ENCODE measurements around the gene SLC17A4.

The SLC17A4 gene

DNA sequence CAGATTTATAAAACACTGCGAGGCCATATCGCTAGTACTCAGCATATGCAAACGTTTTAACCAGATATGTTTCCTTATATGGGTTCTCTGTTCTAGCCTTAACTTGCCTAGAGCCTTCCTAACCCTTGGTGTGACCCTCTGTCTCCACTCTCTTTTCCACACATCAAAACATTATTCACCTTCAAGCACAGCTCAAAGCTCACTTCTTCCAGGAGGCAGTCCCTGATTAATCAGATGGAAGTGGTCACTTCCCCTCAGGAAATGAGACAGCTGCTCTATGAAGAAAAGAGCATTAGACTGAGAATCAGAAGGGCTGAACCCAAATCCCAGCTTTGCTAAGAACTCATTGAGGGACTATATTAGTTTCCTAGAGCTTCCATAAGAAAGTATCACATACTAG is 39.8 kb upstream of the SLC17A4 start:
- TF ChIP-seq, protein P1, sequence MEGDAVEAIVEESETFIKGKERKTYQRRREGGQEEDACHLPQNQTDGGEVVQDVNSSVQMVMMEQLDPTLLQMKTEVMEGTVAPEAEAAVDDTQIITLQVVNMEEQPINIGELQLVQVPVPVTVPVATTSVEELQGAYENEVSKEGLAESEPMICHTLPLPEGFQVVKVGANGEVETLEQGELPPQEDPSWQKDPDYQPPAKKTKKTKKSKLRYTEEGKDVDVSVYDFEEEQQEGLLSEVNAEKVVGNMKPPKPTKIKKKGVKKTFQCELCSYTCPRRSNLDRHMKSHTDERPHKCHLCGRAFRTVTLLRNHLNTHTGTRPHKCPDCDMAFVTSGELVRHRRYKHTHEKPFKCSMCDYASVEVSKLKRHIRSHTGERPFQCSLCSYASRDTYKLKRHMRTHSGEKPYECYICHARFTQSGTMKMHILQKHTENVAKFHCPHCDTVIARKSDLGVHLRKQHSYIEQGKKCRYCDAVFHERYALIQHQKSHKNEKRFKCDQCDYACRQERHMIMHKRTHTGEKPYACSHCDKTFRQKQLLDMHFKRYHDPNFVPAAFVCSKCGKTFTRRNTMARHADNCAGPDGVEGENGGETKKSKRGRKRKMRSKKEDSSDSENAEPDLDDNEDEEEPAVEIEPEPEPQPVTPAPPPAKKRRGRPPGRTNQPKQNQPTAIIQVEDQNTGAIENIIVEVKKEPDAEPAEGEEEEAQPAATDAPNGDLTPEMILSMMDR (IDR thresholded peaks at IDR 0.05; ENCODE audit: low read depth, low read length, missing control alignments), result no peak
- Histone ChIP-seq H3K27me3 (replicated peaks) (no peaks in the 10 kb centered on the region), H3K4me3 (ENCODE audit: low read depth, low read length) (no peak overlapping the region), H3K27ac (no peak overlapping the region), H3K36me3 (replicated peaks) (no peaks in the 10 kb centered on the region)
- in situ Hi-C loops (cut with HindIII; ENCODE audit: low pct_ligation_motif_present, low sequenced_read_pairs), result no loop called here
- no peak for DNase-seq

DNA sequence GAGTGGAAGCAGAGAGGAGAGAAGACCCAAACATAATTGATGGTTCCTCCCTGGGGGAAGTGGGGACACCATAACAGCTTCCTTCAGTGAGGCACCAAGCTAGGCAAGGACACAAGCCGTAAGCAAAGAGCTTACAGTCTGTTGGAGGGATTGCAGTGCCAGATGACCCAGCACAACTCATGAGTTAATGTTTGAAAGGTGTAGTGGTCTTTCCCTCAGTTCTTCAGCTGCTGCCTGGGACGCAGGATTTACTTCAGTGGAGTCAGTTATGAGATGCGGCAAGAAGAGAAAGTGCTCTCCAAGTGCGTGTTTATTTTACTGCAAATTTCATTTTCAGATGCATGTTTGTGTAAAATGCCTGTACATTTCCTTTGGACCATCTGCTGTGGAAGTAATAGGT is 38.7 kb upstream of the SLC17A4 start:
- Histone ChIP-seq H3K36me3 (replicated peaks) (no peaks in the 10 kb centered on the region), H3K27ac (no peak overlapping the region), H3K4me3 (ENCODE audit: low read depth, low read length) (no peak overlapping the region), H3K27me3 (replicated peaks) (no peaks in the 10 kb centered on the region)
- no peak for DNase-seq
- TF ChIP-seq, protein P1 (IDR thresholded peaks at IDR 0.05; ENCODE audit: low read depth, low read length, missing control alignments), result no peak
- in situ Hi-C loops (cut with HindIII; ENCODE audit: low pct_ligation_motif_present, low sequenced_read_pairs), result no loop called here

DNA sequence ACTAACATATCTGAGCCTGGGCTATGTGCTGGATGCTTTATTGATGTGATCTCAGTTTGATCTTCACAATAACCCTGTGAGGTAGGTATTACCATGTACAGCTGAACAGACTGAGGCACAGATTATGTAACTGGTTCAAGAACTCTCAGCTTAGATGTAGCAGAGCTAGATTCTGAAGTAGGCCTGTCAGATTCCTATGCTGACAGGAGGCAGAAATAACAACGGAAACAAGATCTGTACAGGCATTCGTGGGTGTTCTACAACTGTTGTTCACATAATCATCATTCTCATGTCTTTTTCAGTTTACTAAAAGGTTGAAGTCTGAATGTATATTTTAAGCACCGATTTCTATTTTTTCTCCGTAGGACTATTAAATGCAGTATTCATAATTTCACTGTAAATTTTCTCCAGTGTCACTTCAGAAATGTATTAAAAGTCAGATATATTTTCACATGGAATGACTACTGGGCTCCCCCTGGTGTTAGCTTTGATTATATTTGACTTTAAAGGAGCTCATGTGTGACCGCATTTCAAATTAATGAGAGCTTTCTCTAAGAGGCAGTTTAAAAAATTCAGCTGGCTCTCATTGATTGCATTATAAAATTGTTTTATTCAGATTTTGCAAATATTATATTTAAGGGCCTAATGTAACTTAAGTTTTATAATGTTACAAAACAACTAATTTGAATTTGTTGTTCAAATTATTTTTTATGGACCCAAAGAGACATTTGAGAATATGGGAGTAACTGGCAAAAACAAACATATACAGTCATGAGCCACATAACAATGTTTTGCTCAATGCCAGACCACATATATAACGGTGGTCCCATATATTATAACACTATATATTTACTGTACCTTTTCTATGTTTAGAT is 36.4 kb upstream of the SLC17A4 start:
- TF ChIP-seq, protein P1 (IDR thresholded peaks at IDR 0.05; ENCODE audit: low read depth, low read length, missing control alignments), result peak; percentile 54
- H3K4me3 ChIP-seq (ENCODE audit: low read depth, low read length), result no peak overlapping the region
- H3K27me3 ChIP-seq (replicated peaks), result no peaks in the 10 kb centered on the region
- in situ Hi-C loops (cut with HindIII; ENCODE audit: low pct_ligation_motif_present, low sequenced_read_pairs), result no loop called here
- DNase-seq, result peak; percentile 28
- no peaks in the 10 kb centered on the region for H3K36me3 ChIP-seq (replicated peaks)
- no peak overlapping the region for H3K27ac ChIP-seq

DNA sequence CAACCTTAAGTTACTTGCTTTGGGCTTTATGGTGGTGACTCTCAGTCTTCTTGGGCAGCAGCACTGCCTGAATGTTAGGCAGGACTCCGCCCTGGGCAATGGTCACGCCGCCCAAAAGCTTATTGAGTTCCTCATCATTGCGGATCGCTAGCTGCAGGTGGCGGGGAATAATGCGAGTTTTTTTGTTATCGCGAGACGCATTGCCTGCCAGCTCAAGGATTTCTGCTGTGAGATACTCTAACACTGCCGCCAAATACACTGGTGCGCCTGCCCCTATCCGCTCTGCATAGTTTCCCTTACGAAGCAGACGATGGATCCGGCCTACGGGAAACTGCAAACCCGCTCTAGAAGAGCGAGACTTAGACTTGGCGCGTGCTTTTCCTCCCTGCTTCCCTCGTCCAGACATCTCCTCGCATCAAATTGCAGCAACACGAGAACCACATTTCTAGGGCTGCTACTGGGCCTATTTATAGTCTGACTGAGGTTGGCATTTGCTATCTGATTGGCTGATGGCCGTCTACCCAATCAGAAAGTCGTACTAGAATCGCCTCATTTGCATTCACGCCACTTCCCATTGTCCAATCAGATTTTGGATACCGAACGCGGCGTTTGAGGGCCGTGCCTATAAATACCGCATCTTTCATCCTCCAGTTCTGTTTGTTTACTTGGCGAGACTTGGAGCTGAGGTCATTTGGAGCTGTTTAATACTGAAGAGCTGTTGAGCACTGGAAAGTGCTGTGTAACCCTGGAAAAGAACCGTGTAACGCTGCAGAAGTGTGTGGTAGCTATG is 28.2 kb upstream of the SLC17A4 start:
- TF ChIP-seq, protein P1 (IDR thresholded peaks at IDR 0.05; ENCODE audit: low read depth, low read length, missing control alignments), result no peak
- Histone ChIP-seq H3K4me3 (ENCODE audit: low read depth, low read length) (no peak overlapping the region), H3K27ac (no peak overlapping the region), H3K36me3 (replicated peaks) (no peaks in the 10 kb centered on the region), H3K27me3 (replicated peaks) (no peaks in the 10 kb centered on the region)
- DNase-seq, result no peak
- in situ Hi-C loops (cut with HindIII; ENCODE audit: low pct_ligation_motif_present, low sequenced_read_pairs), result no loop called here

DNA sequence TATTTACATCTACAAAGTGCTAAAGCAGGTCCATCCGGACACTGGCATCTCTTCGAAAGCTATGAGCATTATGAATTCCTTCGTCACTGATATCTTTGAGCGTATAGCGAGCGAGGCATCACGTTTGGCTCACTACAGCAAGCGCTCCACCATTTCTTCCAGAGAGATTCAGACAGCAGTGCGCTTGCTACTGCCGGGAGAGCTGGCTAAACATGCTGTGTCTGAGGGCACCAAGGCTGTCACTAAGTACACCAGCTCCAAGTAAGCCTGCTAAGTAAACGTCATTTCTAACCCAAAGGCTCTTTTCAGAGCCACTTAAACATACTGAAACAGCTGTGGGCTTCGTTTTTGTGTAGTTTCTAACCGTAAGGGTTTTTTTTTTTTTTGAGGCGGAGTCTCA is 27.5 kb upstream of the SLC17A4 start:
- TF ChIP-seq, protein P1 (IDR thresholded peaks at IDR 0.05; ENCODE audit: low read depth, low read length, missing control alignments), result no peak
- in situ Hi-C loops (cut with HindIII; ENCODE audit: low pct_ligation_motif_present, low sequenced_read_pairs), result no loop called here
- H3K27ac ChIP-seq, result no peak overlapping the region

More for the DNA sequence above, 27.5 kb upstream of the SLC17A4 start:
- no peaks in the 10 kb centered on the region for H3K36me3 ChIP-seq (replicated peaks)
- H3K27me3 ChIP-seq (replicated peaks), result no peaks in the 10 kb centered on the region
- no peak for DNase-seq
- H3K4me3 ChIP-seq (ENCODE audit: low read depth, low read length), result no peak overlapping the region

Measured in brain microvascular endothelial cell (primary cell).